Measurements from ENCODE around the gene MYLK2. TPM values are rescaled to one million over a fixed set of nuclear protein-coding genes. Genes with fewer than 3 reads are reported as not detected.
A peak's percentile ranks its signal among the peaks of the same experiment; 100 is the strongest.

The MYLK2 gene
- total and polyA plus RNA-seq, 2 of the 4 experiments (the other 2 are of a cell fraction) = 0.18 to 0.27 TPM

DNA sequence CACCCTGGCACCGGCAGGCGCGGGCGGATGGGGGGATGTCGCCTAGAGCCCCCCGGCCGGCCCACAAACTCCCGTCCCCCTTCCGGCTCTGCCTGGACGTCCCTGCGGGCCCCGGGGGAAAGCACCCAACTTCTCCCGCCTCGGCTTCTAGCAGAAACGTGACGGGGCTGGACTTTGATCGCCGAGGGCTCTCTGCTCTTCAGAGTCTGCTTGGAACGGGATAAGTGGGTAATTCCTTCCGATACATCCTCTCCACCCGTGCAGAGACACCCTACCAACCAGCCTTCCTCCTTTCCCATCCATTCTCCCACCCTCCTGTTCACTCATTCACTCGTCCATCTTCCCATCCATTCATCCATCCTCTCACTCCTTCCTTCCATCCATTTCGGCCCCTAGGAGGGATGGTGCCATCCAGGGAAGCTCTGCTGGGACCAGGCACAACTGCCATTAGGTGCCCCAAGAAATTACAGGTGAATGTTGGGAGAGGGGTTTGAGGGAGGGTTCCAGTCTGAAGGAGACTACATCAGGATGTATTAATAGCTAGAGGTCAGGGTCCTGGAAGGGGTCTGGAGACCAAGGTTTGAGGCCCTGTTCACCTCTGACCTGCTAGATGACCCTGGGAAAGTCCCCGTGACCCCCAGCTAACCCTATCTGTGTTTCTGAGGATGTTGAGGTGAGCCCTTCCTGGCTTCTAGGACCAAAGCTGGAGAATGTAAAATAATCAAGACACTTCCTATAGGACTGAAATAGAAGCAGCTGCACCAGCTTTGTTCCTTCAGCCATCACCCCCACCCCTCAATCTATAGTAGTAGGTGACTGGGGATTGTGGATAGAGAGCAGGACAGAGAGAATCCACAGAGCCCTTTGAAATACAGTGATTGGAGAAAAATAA is 51.8 kb downstream of the MYLK2 start:
- ChIA-PET POLR2A (ENCODE audit: unreplicated experiment) (no interaction called here), CTCF (interaction anchor here (1.5 kb wide), 1 partner anchor 19 kb away, joined by 4 read pairs; no protein-coding TSS in a partner anchor)
- Histone ChIP-seq H3K4ac (ENCODE audit: low read depth, low read length) (no peak overlapping the region), H3K9me3 (ENCODE audit: control insufficient read depth, insufficient read depth, low read length) (peaks cover 2% of the 10 kb centered on the region; the same call in 1 of the 2 replicates), H3K79me1 (ENCODE audit: low read depth in 1 of 2, low read length in 2 of 2) (no peaks in the 10 kb centered on the region), H4K91ac (ENCODE audit: insufficient read depth, low read depth, low read length) (no peak overlapping the region), H3K27me3 (ENCODE audit: control insufficient read depth, insufficient read depth, low read length) (peaks cover 63% of the 10 kb centered on the region), H2BK15ac (ENCODE audit: low read depth, low read length) (no peak overlapping the region), H3K4me1 (ENCODE audit: control insufficient read depth, insufficient read depth, low read length) (no peaks in the 10 kb centered on the region), H2BK120ac (ENCODE audit: low read depth, low read length) (no peak overlapping the region), H3K56ac (ENCODE audit: extremely low read depth, insufficient read depth, low read length) (no peak overlapping the region), H2BK20ac (ENCODE audit: low read depth, low read length) (no peak overlapping the region), H4K20me1 (ENCODE audit: insufficient read depth, low read length) (no peaks in the 10 kb centered on the region), H3K4me3 (ENCODE audit: insufficient read depth, low read depth, low read length) (peak overlapping the region; percentile 5; the same call in 1 of the 2 replicates), H4K5ac (ENCODE audit: low read depth, low read length) (no peak overlapping the region), H3K9me1 (ENCODE audit: insufficient read depth, low read length) (no peaks in the 10 kb centered on the region), H3K14ac (replicated peaks; ENCODE audit: low read depth, low read length) (no peak overlapping the region), H3K36me3 (ENCODE audit: control insufficient read depth, insufficient read depth, low read length) (no peaks in the 10 kb centered on the region), H2AFZ (replicated peaks; ENCODE audit: low read length, poor library complexity) (peak overlapping the region; percentile 49), H2AK9ac (replicated peaks; ENCODE audit: low read depth, low read length, poor library complexity) (no peak overlapping the region), H2AK5ac (ENCODE audit: low read depth, low read length) (no peak overlapping the region; the same call in 1 of the 2 replicates), H2BK5ac (ENCODE audit: low read depth, low read length, poor library complexity, severe bottlenecking) (no peak overlapping the region), H3K23ac (ENCODE audit: low read depth, low read length) (peak overlapping the region; percentile 66), H3K4me2 (ENCODE audit: low read depth, low read length) (no peak overlapping the region; the same call in 1 of the 2 replicates), H3K18ac (ENCODE audit: low read depth, low read length) (no peak overlapping the region), H4K8ac (ENCODE audit: low read depth in 2 of 2, low read length in 2 of 2) (no peak overlapping the region), H3K9ac (ENCODE audit: low read depth, low read length) (no peak overlapping the region), H3K27ac (ENCODE audit: insufficient read depth, low read length) (no peak overlapping the region)
- in situ Hi-C loops (cut with MboI; ENCODE audit: low sequenced_read_pairs) = no loop called here
- no TSS peak for BruUV-seq (replicated peaks)
- dilution Hi-C loops (cut with HindIII; ENCODE audit: low sequenced_read_pairs, unreplicated experiment) = no loop called here
- intact Hi-C loops (cut with micrococcal nuclease) = no loop called here
- no peak for DNase-seq
- TF ChIP-seq SMC3 (IDR thresholded peaks at IDR 0.05; ENCODE audit: low read depth, low read length) (no peak), RAD21 (IDR thresholded peaks at IDR 0.05; ENCODE audit: low read length) (no peak), MXI1 (IDR thresholded peaks at IDR 0.05; ENCODE audit: borderline replicate concordance, low read depth, low read length) (no peak), BHLHE40 (IDR thresholded peaks at IDR 0.05; ENCODE audit: low read depth, low read length) (no peak), RCOR1 (IDR thresholded peaks at IDR 0.05; ENCODE audit: insufficient replicate concordance, low read length) (no peak)
- TF ChIP-seq, protein P1, sequence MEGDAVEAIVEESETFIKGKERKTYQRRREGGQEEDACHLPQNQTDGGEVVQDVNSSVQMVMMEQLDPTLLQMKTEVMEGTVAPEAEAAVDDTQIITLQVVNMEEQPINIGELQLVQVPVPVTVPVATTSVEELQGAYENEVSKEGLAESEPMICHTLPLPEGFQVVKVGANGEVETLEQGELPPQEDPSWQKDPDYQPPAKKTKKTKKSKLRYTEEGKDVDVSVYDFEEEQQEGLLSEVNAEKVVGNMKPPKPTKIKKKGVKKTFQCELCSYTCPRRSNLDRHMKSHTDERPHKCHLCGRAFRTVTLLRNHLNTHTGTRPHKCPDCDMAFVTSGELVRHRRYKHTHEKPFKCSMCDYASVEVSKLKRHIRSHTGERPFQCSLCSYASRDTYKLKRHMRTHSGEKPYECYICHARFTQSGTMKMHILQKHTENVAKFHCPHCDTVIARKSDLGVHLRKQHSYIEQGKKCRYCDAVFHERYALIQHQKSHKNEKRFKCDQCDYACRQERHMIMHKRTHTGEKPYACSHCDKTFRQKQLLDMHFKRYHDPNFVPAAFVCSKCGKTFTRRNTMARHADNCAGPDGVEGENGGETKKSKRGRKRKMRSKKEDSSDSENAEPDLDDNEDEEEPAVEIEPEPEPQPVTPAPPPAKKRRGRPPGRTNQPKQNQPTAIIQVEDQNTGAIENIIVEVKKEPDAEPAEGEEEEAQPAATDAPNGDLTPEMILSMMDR (conservative IDR thresholded peaks at IDR 0.05; ENCODE audit: low read depth, low read length) = no peak
- 4% methylated on average over 17 of the region's 24 CpGs; no CpG with 5 or more reads in 1 of the 2 experiments for WGBS, 2 experiments (ENCODE audit: extremely low coverage in 2 of 2, insufficient read length in 1 of 2)
- ATAC-seq (ENCODE audit: low read depth) = no peak

Data from IMR-90 (cell line).